ENCODE data around the gene F2RL3. TPM values are rescaled to one million over a fixed set of nuclear protein-coding genes. Genes with fewer than 3 reads are reported as not detected.
"Not testable (repeated sequence)": the region's sequence is repeated elsewhere in the genome, so short reads cannot be mapped to it uniquely, and the experiment has no call there.

F2RL3 gene
- total RNA-seq, 1 donor from 2014 or later, result under 0.01 TPM

- FAIRE-seq, result no peak
- no peak for DNase-seq (ENCODE audit: low spot score in 2 of 2)
These were observed 14.4 kb upstream of the F2RL3 start for GRCh38 chr19:16874250-16874977.

- FAIRE-seq; DNase-seq (ENCODE audit: low spot score in 2 of 2): not testable (repeated sequence)
These were observed 13.9 kb upstream of the F2RL3 start for GRCh38 chr19:16874978-16875299.

- DNase-seq (ENCODE audit: low spot score in 2 of 2), result no peak
- no peak for FAIRE-seq
These were observed 12.9 kb upstream of the F2RL3 start for GRCh38 chr19:16875584-16876555.

GRCh38 chr19:16876904-16877361 lies 11.9 kb upstream of the F2RL3 start:
- FAIRE-seq (no peak), DNase-seq (ENCODE audit: low spot score in 2 of 2) (no peak)

GRCh38 chr19:16877581-16877980 lies 11.2 kb upstream of the F2RL3 start:
- no peak for FAIRE-seq

GRCh38 chr19:16878181-16878965 lies 10.4 kb upstream of the F2RL3 start:
- FAIRE-seq (no peak), DNase-seq (ENCODE audit: low spot score in 2 of 2) (no peak)

More at GRCh38 chr19:16877581-16877980, 11.2 kb upstream of the F2RL3 start:
- no peak for DNase-seq (ENCODE audit: low spot score in 2 of 2)

GRCh38 chr19:16880884-16881554 lies 7.8 kb upstream of the F2RL3 start:
- FAIRE-seq (no peak), DNase-seq (ENCODE audit: low spot score in 2 of 2) (no peak)

- FAIRE-seq (no peak), DNase-seq (ENCODE audit: low spot score in 2 of 2) (no peak)
These were observed 6.7 kb upstream of the F2RL3 start for GRCh38 chr19:16882146-16882545.

GRCh38 chr19:16883522-16883921 lies 5.3 kb upstream of the F2RL3 start:
- no peak for FAIRE-seq
- DNase-seq (ENCODE audit: low spot score in 2 of 2), result no peak

- DNase-seq (ENCODE audit: low spot score in 2 of 2) (no peak), FAIRE-seq (no peak)
These were observed 3.6 kb upstream of the F2RL3 start for GRCh38 chr19:16885166-16885565.

GRCh38 chr19:16886305-16886880 lies 2.4 kb upstream of the F2RL3 start:
- DNase-seq (ENCODE audit: low spot score in 2 of 2), result no peak
- no peak for FAIRE-seq

- no peak for FAIRE-seq
These were observed 1.2 kb upstream of the F2RL3 start for GRCh38 chr19:16887353-16888265.

GRCh38 chr19:16889366-16889882 lies 625 bp downstream of the F2RL3 start:
- DNase-seq (ENCODE audit: low spot score in 2 of 2) (no peak), FAIRE-seq (no peak)

More at GRCh38 chr19:16887353-16888265, 1.2 kb upstream of the F2RL3 start:
- DNase-seq (ENCODE audit: low spot score in 2 of 2), result no peak

GRCh38 chr19:16889883-16890460 lies 1.2 kb downstream of the F2RL3 start:
- no peak for FAIRE-seq
- DNase-seq (ENCODE audit: low spot score in 2 of 2), result no peak

- FAIRE-seq (no peak), DNase-seq (ENCODE audit: low spot score in 2 of 2) (no peak)
These were observed 1.8 kb downstream of the F2RL3 start for GRCh38 chr19:16890461-16891184.

- FAIRE-seq, result no peak
These were observed 3.0 kb downstream of the F2RL3 start for GRCh38 chr19:16891696-16892382.

GRCh38 chr19:16892436-16892835 lies 3.6 kb downstream of the F2RL3 start:
- DNase-seq (ENCODE audit: low spot score in 2 of 2) (no peak), FAIRE-seq (no peak)

More at GRCh38 chr19:16891696-16892382, 3.0 kb downstream of the F2RL3 start:
- DNase-seq (ENCODE audit: low spot score in 2 of 2), result no peak

Measured in frontal cortex (tissue), 4 donors.